Activated naive CD4-positive, alpha-beta T cell treated with anti-CD3 and anti-CD28 coated beads for 36 hours (primary cell): ENCODE results near the gene CYP2F1. TPM values are rescaled to one million over a fixed set of nuclear protein-coding genes. Genes with fewer than 3 reads are reported as not detected.
"Not testable (repeated sequence)": the region's sequence is repeated elsewhere in the genome, so short reads cannot be mapped to it uniquely, and the experiment has no call there.

Experiments
- CTCF ChIA-PET: fragments of 350-600 bp; sonication (Branson Sonifier 250); formaldehyde crosslinking; loops from one replicate; lab custom pipeline; 2021; ENCODE audit warnings: antibody characterized with exemption; lab: Charles Lee
- DNase-seq: peaks from one replicate; pipeline ENCODE4 v3.0.0-alpha.2; 2020
- H3K27ac Mint-ChIP-seq: one replicate; pipeline ENCODE4 v1.8.0; 2021; ENCODE audit warnings: mild to moderate bottlenecking, mixed read lengths
- H3K27me3 Mint-ChIP-seq: one replicate; pipeline ENCODE4 v1.8.0; 2021; ENCODE audit warnings: low read depth, mixed read lengths
- H3K36me3 Mint-ChIP-seq: one replicate; pipeline ENCODE4 v1.8.0; 2021; ENCODE audit warnings: low read depth, mixed read lengths
- H3K4me1 Mint-ChIP-seq: one replicate; pipeline ENCODE4 v1.8.0; 2021; ENCODE audit warnings: low read depth, mixed read lengths
- H3K4me3 Mint-ChIP-seq: one replicate; pipeline ENCODE4 v1.8.0; 2021; ENCODE audit warnings: mild to moderate bottlenecking, moderate library complexity, mixed read lengths
- H3K9me3 Mint-ChIP-seq: one replicate; pipeline ENCODE4 v1.8.0; 2021; ENCODE audit warnings: mixed read lengths
- intact Hi-C: fragments of 100-400 bp; cut with micrococcal nuclease; formaldehyde crosslinking; loops from one replicate; pipeline ENCODE4 v1.15.1; 2023
- total RNA-seq, 2 experiments: library from RNA; stranded (reverse); gene quantifications; one replicate each; pipeline ENCODE4 v1.2.3, GENCODE V29; 2021

Gene CYP2F1, protein sequence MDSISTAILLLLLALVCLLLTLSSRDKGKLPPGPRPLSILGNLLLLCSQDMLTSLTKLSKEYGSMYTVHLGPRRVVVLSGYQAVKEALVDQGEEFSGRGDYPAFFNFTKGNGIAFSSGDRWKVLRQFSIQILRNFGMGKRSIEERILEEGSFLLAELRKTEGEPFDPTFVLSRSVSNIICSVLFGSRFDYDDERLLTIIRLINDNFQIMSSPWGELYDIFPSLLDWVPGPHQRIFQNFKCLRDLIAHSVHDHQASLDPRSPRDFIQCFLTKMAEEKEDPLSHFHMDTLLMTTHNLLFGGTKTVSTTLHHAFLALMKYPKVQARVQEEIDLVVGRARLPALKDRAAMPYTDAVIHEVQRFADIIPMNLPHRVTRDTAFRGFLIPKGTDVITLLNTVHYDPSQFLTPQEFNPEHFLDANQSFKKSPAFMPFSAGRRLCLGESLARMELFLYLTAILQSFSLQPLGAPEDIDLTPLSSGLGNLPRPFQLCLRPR
- not detected for total RNA-seq

GRCh38 chr19:41114132-41114531 is at the start of gene CYP2F1:
Gene CYP2F1 (plus strand): TSS chr19:41114432. CDS start chr19:41116189, 1,757 bp downstream.
- Mint-ChIP-seq H3K4me1 (no peaks in the 10 kb centered on the region), H3K9me3 (no peaks in the 10 kb centered on the region), H3K36me3 (no peaks in the 10 kb centered on the region), H3K27ac (no peak within 1 kb of the TSS), H3K27me3 (no peaks in the 10 kb centered on the region), H3K4me3 (no peak within 1 kb of the TSS)
- DNase-seq, result no peak
- CTCF ChIA-PET, result interaction anchor here (1.7 kb wide), 1 partner anchor 13 kb away, joined by 8 read pairs; no protein-coding TSS in a partner anchor
- intact Hi-C loops, result no loop called here

DNA sequence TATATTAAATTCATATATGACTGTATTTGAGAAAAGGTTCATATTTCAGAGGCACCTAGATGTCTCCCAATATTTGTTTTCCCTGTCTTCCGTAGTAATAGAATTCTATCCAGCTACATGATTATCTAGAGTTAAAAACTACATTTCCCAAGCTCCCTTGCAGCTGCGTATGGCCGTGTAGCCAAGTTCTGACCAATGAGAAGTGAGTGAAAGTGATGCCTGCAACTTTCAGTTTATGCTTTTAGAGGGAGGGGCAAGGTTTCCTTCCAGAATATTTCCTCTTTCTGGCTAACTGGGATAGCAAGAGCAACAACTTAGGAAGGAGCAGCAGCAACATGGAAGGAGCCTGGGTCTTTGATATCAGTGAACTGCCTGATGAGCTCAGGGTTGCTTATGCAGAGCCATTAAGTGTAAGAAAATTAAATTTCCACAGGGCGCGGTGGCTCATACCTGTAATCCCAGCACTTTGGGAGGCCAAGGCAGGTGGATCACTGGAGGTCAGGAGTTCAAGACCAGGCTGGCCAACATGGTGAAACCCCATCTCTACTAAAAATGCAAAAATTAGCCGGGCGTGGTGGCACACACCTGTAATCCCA is 49.2 kb upstream of the CYP2F1 start:
- H3K36me3 Mint-ChIP-seq, result no peaks in the 10 kb centered on the region
- H3K4me3 Mint-ChIP-seq, result no peak overlapping the region
- H3K4me1 Mint-ChIP-seq, result peaks cover 2% of the 10 kb centered on the region
- no peak for DNase-seq
- CTCF ChIA-PET, result no interaction called here
- peaks cover 8% of the 10 kb centered on the region for H3K27me3 Mint-ChIP-seq
- H3K27ac Mint-ChIP-seq, result no peak overlapping the region
- H3K9me3 Mint-ChIP-seq, result no peaks in the 10 kb centered on the region
- intact Hi-C loops, result no loop called here

DNA sequence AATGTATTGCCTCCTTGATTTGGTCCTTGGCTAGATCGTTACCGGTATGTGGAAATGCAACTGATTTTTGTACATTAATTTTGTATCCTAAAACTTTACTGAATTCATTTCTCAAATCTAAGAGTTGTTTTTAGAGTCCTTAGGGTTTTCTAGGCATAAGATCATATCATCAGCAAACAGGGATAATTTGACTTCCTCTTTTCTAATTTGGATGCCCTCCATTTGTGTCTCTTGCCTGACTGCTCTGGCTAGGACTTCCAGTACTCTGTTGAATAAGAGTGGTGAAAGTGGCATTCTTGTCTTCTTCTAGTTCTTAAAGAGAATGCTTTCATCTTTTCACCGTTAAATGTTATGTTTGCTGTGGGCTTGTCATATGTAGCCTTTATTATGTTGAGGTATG is 37.9 kb upstream of the CYP2F1 start:
- peaks cover 6% of the 10 kb centered on the region for H3K9me3 Mint-ChIP-seq
- intact Hi-C loops, result no loop called here

GRCh38 chr19:41083516-41083915 is 30.7 kb upstream of the CYP2F1 start:
- Mint-ChIP-seq H3K27me3 (peaks cover 4% of the 10 kb centered on the region), H3K9me3 (peaks cover 6% of the 10 kb centered on the region), H3K4me3 (no peak overlapping the region), H3K27ac (no peak overlapping the region), H3K4me1 (no peaks in the 10 kb centered on the region), H3K36me3 (peaks cover 1% of the 10 kb centered on the region)
- DNase-seq, result no peak
- intact Hi-C loops, result loop anchor here (10.0 kb wide), 1 partner anchor 59 kb away; no protein-coding TSS in a partner anchor
- CTCF ChIA-PET, result interaction anchor here (0.7 kb wide), 1 partner anchor 151 kb away, joined by 3 read pairs; no protein-coding TSS in a partner anchor

More for the DNA sequence above, 37.9 kb upstream of the CYP2F1 start:
- Mint-ChIP-seq H3K27ac (no peak overlapping the region), H3K27me3 (peaks cover 5% of the 10 kb centered on the region), H3K4me3 (no peak overlapping the region), H3K36me3 (peaks cover 1% of the 10 kb centered on the region), H3K4me1 (no peaks in the 10 kb centered on the region)
- no peak for DNase-seq
- CTCF ChIA-PET, result no interaction called here

DNA sequence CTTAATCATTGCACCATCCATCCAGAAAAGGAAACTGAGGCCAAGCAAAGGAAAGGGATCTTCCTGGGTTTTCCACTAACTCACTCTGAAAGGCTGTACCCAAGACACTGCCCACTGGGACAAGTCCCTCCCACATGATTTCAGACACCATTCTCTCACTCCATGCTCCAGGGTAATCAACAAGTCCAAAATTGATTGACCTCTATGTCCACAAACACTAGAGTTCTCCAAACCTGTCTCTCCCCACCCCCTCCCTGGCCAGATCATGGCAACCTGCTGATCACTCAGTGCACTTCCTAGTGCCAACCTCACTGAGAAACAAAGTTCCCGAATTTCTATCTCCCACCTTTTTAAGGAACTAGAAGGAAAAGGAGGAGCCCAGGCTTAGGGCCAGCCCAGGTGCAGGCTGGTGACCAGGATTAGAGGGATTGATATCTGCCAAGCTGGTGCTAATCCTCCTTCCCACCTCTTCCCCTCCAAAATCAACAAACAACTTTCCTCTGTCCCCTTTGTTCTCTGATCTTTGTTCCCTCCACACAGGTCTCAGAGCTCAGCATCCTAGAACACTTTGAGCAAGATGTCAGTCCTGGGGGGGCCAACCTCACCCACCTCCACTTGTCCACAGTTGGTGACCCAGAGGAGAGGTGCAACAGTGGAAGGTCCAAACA is 28.4 kb upstream of the CYP2F1 start:
- DNase-seq, result no peak
- CTCF ChIA-PET, result no interaction called here
- intact Hi-C loops, result loop anchor here (10.0 kb wide), 1 partner anchor 61 kb away; no protein-coding TSS in a partner anchor
- no peak overlapping the region for H3K27ac Mint-ChIP-seq
- H3K4me3 Mint-ChIP-seq, result no peak overlapping the region
- H3K4me1 Mint-ChIP-seq, result peaks cover 2% of the 10 kb centered on the region
- no peaks in the 10 kb centered on the region for H3K36me3 Mint-ChIP-seq
- peaks cover 20% of the 10 kb centered on the region for H3K27me3 Mint-ChIP-seq
- peaks cover 2% of the 10 kb centered on the region for H3K9me3 Mint-ChIP-seq

GRCh38 chr19:41088151-41088550 is 26.1 kb upstream of the CYP2F1 start, which contains the start of gene CYP2A13:
Gene CYP2A13 (plus strand): TSS chr19:41088451. CDS start chr19:41088472, 21 bp downstream.
- peaks cover 33% of the 10 kb centered on the region for H3K27me3 Mint-ChIP-seq

DNA sequence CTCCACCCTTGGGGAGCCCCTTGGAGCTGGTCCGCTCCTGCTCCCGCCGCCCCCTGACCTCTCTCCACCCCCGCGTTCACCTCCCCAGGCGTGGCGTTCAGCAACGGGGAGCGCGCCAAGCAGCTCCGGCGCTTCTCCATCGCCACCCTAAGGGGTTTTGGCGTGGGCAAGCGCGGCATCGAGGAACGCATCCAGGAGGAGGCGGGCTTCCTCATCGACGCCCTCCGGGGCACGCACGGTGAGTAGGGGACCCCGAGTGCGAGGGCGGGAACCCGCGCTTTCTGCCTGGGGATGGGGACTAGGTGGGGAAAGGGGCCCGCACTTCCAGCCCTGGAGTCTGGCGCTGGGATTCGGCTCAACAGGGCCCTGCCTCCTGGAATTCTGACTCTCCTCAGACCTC is 24.3 kb upstream of the CYP2F1 start:
- H3K27me3 Mint-ChIP-seq, result peaks cover 33% of the 10 kb centered on the region

More at GRCh38 chr19:41088151-41088550, 26.1 kb upstream of the CYP2F1 start, which contains the start of gene CYP2A13:
- Mint-ChIP-seq H3K36me3 (no peaks in the 10 kb centered on the region), H3K4me1 (peaks cover 2% of the 10 kb centered on the region), H3K27ac (no peak within 1 kb of the TSS), H3K4me3 (no peak within 1 kb of the TSS), H3K9me3 (no peaks in the 10 kb centered on the region)
- CTCF ChIA-PET, result interaction anchor here (0.6 kb wide), 1 partner anchor 54 kb away, joined by 7 read pairs; no protein-coding TSS in a partner anchor
- DNase-seq, result no peak
- intact Hi-C loops, result loop anchor here (10.0 kb wide), 1 partner anchor 63 kb away; no protein-coding TSS in a partner anchor

GRCh38 chr19:41095703-41096102 is 18.5 kb upstream of the CYP2F1 start:
- H3K4me1 Mint-ChIP-seq, result peaks cover 2% of the 10 kb centered on the region
- no peak overlapping the region for H3K4me3 Mint-ChIP-seq
- no peaks in the 10 kb centered on the region for H3K9me3 Mint-ChIP-seq
- DNase-seq, result no peak
- no peaks in the 10 kb centered on the region for H3K36me3 Mint-ChIP-seq
- CTCF ChIA-PET, result no interaction called here
- intact Hi-C loops, result no loop called here
- no peak overlapping the region for H3K27ac Mint-ChIP-seq
- peaks cover 21% of the 10 kb centered on the region for H3K27me3 Mint-ChIP-seq

More for the DNA sequence above, 24.3 kb upstream of the CYP2F1 start:
- intact Hi-C loops, result loop anchor here (10.0 kb wide), 1 partner anchor 65 kb away; no protein-coding TSS in a partner anchor
- no peak overlapping the region for H3K27ac Mint-ChIP-seq
- no peak overlapping the region for H3K4me3 Mint-ChIP-seq
- H3K4me1 Mint-ChIP-seq, result peaks cover 2% of the 10 kb centered on the region
- no peaks in the 10 kb centered on the region for H3K9me3 Mint-ChIP-seq
- no peak for DNase-seq
- CTCF ChIA-PET, result interaction anchor here (0.6 kb wide), 1 partner anchor 1289 kb away, joined by 3 read pairs; no protein-coding TSS in a partner anchor
- H3K36me3 Mint-ChIP-seq, result no peaks in the 10 kb centered on the region

DNA sequence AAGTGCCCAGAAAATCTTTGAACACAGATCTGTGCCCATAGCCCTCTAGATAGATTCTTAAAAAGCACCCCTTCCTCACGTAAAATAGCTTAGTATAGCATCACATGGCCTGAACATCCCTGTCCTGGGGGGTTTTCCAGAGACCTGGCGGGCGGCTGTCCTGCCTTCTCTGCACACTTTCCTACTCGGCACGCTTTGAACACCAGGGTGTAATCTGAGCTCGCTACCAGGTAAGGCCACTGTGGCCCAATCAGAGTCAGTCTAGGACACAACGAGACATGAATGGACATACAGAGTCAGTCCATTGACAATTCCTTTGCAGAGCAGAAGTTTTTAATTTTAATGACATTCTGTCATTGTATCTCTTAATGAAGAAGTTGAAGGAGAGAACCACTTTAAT is 17.9 kb upstream of the CYP2F1 start:
- no peaks in the 10 kb centered on the region for H3K36me3 Mint-ChIP-seq
- peaks cover 14% of the 10 kb centered on the region for H3K27me3 Mint-ChIP-seq
- peaks cover 4% of the 10 kb centered on the region for H3K9me3 Mint-ChIP-seq
- CTCF ChIA-PET, result no interaction called here
- intact Hi-C loops, result no loop called here
- no peak for DNase-seq
- peaks cover 2% of the 10 kb centered on the region for H3K4me1 Mint-ChIP-seq
- no peak overlapping the region for H3K4me3 Mint-ChIP-seq
- no peak overlapping the region for H3K27ac Mint-ChIP-seq

- no peak for DNase-seq
- peaks cover 6% of the 10 kb centered on the region for H3K27me3 Mint-ChIP-seq
- H3K9me3 Mint-ChIP-seq, result peaks cover 12% of the 10 kb centered on the region
- intact Hi-C loops, result no loop called here
- H3K27ac Mint-ChIP-seq, result no peak overlapping the region
- no peak overlapping the region for H3K4me3 Mint-ChIP-seq
- H3K36me3 Mint-ChIP-seq, result peaks cover 2% of the 10 kb centered on the region
- peaks cover 2% of the 10 kb centered on the region for H3K4me1 Mint-ChIP-seq
- CTCF ChIA-PET, result no interaction called here
Observed at GRCh38 chr19:41097302-41097701, 16.9 kb upstream of the CYP2F1 start.

DNA sequence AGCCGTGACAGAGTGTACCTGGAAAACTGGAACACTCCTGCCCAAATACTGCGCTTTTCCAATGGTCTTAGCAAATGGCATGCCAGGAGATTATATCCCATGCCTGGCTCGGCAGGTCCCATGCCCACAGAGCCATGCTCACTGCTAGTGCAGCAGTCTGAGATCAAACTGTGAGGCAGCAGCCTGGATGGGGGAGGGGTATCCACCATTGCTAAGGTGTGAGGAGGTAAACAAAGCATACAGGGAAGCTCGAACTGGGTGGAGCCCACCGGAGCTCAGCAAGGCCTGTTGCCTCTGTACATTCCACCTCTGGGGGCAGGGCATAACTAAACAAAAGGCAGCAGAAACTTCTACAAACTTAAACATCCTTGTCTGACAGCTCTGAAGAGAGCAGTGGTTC is 15.5 kb upstream of the CYP2F1 start:
- CTCF ChIA-PET, result no interaction called here
- Mint-ChIP-seq H3K4me3 (no peak overlapping the region), H3K36me3 (peaks cover 3% of the 10 kb centered on the region), H3K27ac (no peak overlapping the region), H3K9me3 (peaks cover 14% of the 10 kb centered on the region), H3K4me1 (peaks cover 2% of the 10 kb centered on the region), H3K27me3 (peaks cover 5% of the 10 kb centered on the region)
- intact Hi-C loops, result no loop called here
- DNase-seq, result no peak

DNA sequence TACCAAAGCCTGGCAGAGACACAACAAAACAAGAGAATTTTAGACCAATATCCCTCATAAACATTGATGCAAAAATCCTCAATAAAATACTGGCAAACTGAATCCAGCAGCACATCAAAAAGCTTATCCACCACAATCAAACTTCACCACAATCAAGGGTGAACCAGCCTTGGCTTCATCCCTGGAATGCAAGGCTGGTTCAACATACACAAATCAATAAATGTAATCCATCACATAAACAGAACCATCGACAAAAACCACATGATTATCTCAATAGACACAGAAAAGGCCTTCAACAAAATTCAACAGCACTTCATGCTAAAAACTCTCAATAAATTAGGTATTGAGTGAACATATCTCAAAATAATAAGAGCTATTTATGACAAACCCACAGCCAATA is 12.0 kb upstream of the CYP2F1 start:
- H3K4me3 Mint-ChIP-seq, H3K4me1 Mint-ChIP-seq, H3K27me3 Mint-ChIP-seq, H3K36me3 Mint-ChIP-seq, H3K27ac Mint-ChIP-seq, DNase-seq, CTCF ChIA-PET, intact Hi-C loops: not testable (repeated sequence)
- H3K9me3 Mint-ChIP-seq, result peaks cover 19% of the 10 kb centered on the region
